Activated CD8-positive, alpha-beta T cell treated with anti-CD3 and anti-CD28 coated beads, Interleukin-2, amount 10 ng/mL, durations not matched to agents 7 days and 5 days (primary cell): ENCODE measurements around the gene CMTM4. TPM values are rescaled to one million over a fixed set of nuclear protein-coding genes. Genes with fewer than 3 reads are reported as not detected.

Source experiments
- ATAC-seq: fragments of 150-1000 bp; cut with Tn5 transposase; one replicate; pipeline ENCODE4 v1.10.0; 2021; ENCODE audit warnings: moderate library complexity
- CTCF ChIA-PET: fragments of 350-600 bp; sonication (Branson Sonifier 250); formaldehyde crosslinking; loops from one replicate; lab custom pipeline; 2021; ENCODE audit warnings: antibody characterized with exemption; lab: Charles Lee
- POLR2A ChIA-PET: fragments of 350-600 bp; sonication (Branson Sonifier 250); formaldehyde crosslinking; loops from one replicate; lab custom pipeline; 2021; ENCODE audit warnings: antibody characterized with exemption; lab: Charles Lee
- DNase-seq: peaks from one replicate; pipeline ENCODE4 v3.0.0-alpha.2; 2020
- H3K27ac Mint-ChIP-seq: one replicate; pipeline ENCODE4 v1.8.0; 2021; ENCODE audit warnings: mild to moderate bottlenecking, mixed read lengths
- H3K27me3 Mint-ChIP-seq: one replicate; pipeline ENCODE4 v1.8.0; 2021; ENCODE audit warnings: low read depth, mixed read lengths
- H3K36me3 Mint-ChIP-seq: one replicate; pipeline ENCODE4 v1.8.0; 2021; ENCODE audit warnings: low read depth, mixed read lengths
- H3K4me1 Mint-ChIP-seq: one replicate; pipeline ENCODE4 v1.8.0; 2021; ENCODE audit warnings: low read depth, mixed read lengths
- H3K4me3 Mint-ChIP-seq: one replicate; pipeline ENCODE4 v1.8.0; 2021; ENCODE audit warnings: mild to moderate bottlenecking, mixed read lengths
- H3K9me3 Mint-ChIP-seq: one replicate; pipeline ENCODE4 v1.8.0; 2022; ENCODE audit warnings: mixed read lengths; ENCODE audit not compliant: insufficient read depth
- total RNA-seq, 2 experiments: library from RNA; stranded (reverse); gene quantifications; one replicate each; pipeline ENCODE4 v1.2.3, GENCODE V29; 2021

CMTM4 gene
- total RNA-seq, 2 experiments from 2014 or later: 1.2 TPM

- peak overlapping the region; percentile 33 for H3K27ac Mint-ChIP-seq
Observed at GRCh38 chr16:66728117-66728787, 31.7 kb upstream of the CMTM4 start.

GRCh38 chr16:66720766-66721165, 24.2 kb upstream of the CMTM4 start:
- POLR2A ChIA-PET: no interaction called here

More at GRCh38 chr16:66728117-66728787, 31.7 kb upstream of the CMTM4 start:
- ChIA-PET POLR2A (interaction anchor here (0.6 to 1.5 kb wide), 2 partner anchors 23 to 178 kb away, joined by 3 to 4 read pairs; partner anchors contain the start of gene DYNC1LI2), CTCF (interaction anchor here (0.6 to 8.8 kb wide), 23 partner anchors 12 to 323 kb away, joined by 3 to 128 read pairs (median 4); partner anchors contain the start of genes CMTM4, DYNC1LI2 and NAE1)
- peak; percentile 83 for ATAC-seq
- Mint-ChIP-seq H3K27me3 (no peaks in the 10 kb centered on the region), H3K4me1 (peaks cover 24% of the 10 kb centered on the region), H3K9me3 (no peaks in the 10 kb centered on the region), H3K36me3 (peaks cover 70% of the 10 kb centered on the region), H3K4me3 (no peak overlapping the region)
- peak; percentile 44 for DNase-seq

GRCh38 chr16:66719246-66719645, 22.7 kb upstream of the CMTM4 start:
- Mint-ChIP-seq H3K4me1 (no peaks in the 10 kb centered on the region), H3K36me3 (peaks cover 35% of the 10 kb centered on the region), H3K27me3 (no peaks in the 10 kb centered on the region), H3K9me3 (no peaks in the 10 kb centered on the region), H3K4me3 (no peak overlapping the region), H3K27ac (no peak overlapping the region)
- ATAC-seq: no peak
- no peak for DNase-seq
- CTCF ChIA-PET: interaction anchor here (1.3 kb wide), 1 partner anchor 111 kb away, joined by 4 read pairs; the partner anchor contains the start of gene NAE1
- POLR2A ChIA-PET: no interaction called here

More at GRCh38 chr16:66720766-66721165, 24.2 kb upstream of the CMTM4 start:
- Mint-ChIP-seq H3K36me3 (peaks cover 45% of the 10 kb centered on the region), H3K4me3 (no peak overlapping the region), H3K9me3 (no peaks in the 10 kb centered on the region), H3K27ac (no peak overlapping the region), H3K27me3 (no peaks in the 10 kb centered on the region), H3K4me1 (no peaks in the 10 kb centered on the region)
- no peak for ATAC-seq
- DNase-seq: no peak
- CTCF ChIA-PET: no interaction called here

- no peak overlapping the region for H3K27ac Mint-ChIP-seq
- peaks cover 22% of the 10 kb centered on the region for H3K36me3 Mint-ChIP-seq
Observed at GRCh38 chr16:66717776-66718175, 21.2 kb upstream of the CMTM4 start.

GRCh38 chr16:66717112-66717675, 20.7 kb upstream of the CMTM4 start:
- DNase-seq (peak; percentile 43), ATAC-seq (no peak)
- ChIA-PET CTCF (interaction anchor here (1.8 kb wide), 1 partner anchor 151 kb away, joined by 6 read pairs; no protein-coding TSS in a partner anchor), POLR2A (no interaction called here)
- Mint-ChIP-seq H3K4me1 (no peaks in the 10 kb centered on the region), H3K27me3 (peaks cover 4% of the 10 kb centered on the region), H3K36me3 (peaks cover 19% of the 10 kb centered on the region), H3K4me3 (no peak overlapping the region), H3K9me3 (no peaks in the 10 kb centered on the region), H3K27ac (no peak overlapping the region)

More at GRCh38 chr16:66717776-66718175, 21.2 kb upstream of the CMTM4 start:
- ChIA-PET CTCF (interaction anchor here (1.3 kb wide), 1 partner anchor 113 kb away, joined by 4 read pairs; the partner anchor contains the start of gene NAE1), POLR2A (no interaction called here)
- ATAC-seq: no peak
- Mint-ChIP-seq H3K9me3 (no peaks in the 10 kb centered on the region), H3K4me3 (no peak overlapping the region), H3K27me3 (no peaks in the 10 kb centered on the region), H3K4me1 (no peaks in the 10 kb centered on the region)
- no peak for DNase-seq

- ChIA-PET POLR2A (no interaction called here), CTCF (interaction anchor here (1.0 to 1.4 kb wide), 2 partner anchors 13 to 153 kb away, joined by 4 read pairs; no protein-coding TSS in a partner anchor)
- DNase-seq (no peak), ATAC-seq (no peak)
- Mint-ChIP-seq H3K9me3 (no peaks in the 10 kb centered on the region), H3K36me3 (peaks cover 11% of the 10 kb centered on the region), H3K27ac (no peak overlapping the region), H3K4me1 (no peaks in the 10 kb centered on the region), H3K27me3 (peaks cover 4% of the 10 kb centered on the region), H3K4me3 (no peak overlapping the region)
Observed at GRCh38 chr16:66714654-66715307, 18.2 kb upstream of the CMTM4 start.

GRCh38 chr16:66714062-66714461, 17.5 kb upstream of the CMTM4 start:
- no peak for ATAC-seq
- H3K27me3 Mint-ChIP-seq: peaks cover 5% of the 10 kb centered on the region
- H3K36me3 Mint-ChIP-seq: peaks cover 6% of the 10 kb centered on the region
- H3K4me3 Mint-ChIP-seq: no peak overlapping the region
- H3K4me1 Mint-ChIP-seq: no peaks in the 10 kb centered on the region
- DNase-seq: no peak
- no peaks in the 10 kb centered on the region for H3K9me3 Mint-ChIP-seq
- ChIA-PET CTCF (interaction anchor here (1.0 to 2.9 kb wide), 2 partner anchors 14 to 154 kb away, joined by 4 to 11 read pairs; no protein-coding TSS in a partner anchor), POLR2A (no interaction called here)
- no peak overlapping the region for H3K27ac Mint-ChIP-seq

GRCh38 chr16:66713076-66713475, 16.5 kb upstream of the CMTM4 start:
- Mint-ChIP-seq H3K27me3 (peaks cover 11% of the 10 kb centered on the region), H3K4me3 (no peak overlapping the region), H3K36me3 (peaks cover 4% of the 10 kb centered on the region), H3K9me3 (no peaks in the 10 kb centered on the region), H3K4me1 (no peaks in the 10 kb centered on the region), H3K27ac (no peak overlapping the region)
- CTCF ChIA-PET: interaction anchor here (0.7 to 2.9 kb wide), 5 partner anchors 15 to 105 kb away, joined by 3 to 11 read pairs (median 3); no protein-coding TSS in a partner anchor
- ATAC-seq: no peak
- DNase-seq: no peak
- POLR2A ChIA-PET: no interaction called here

- CTCF ChIA-PET: interaction anchor here (1.0 to 2.9 kb wide), 3 partner anchors 15 to 104 kb away, joined by 3 to 11 read pairs (median 4); no protein-coding TSS in a partner anchor
- H3K27me3 Mint-ChIP-seq: peaks cover 14% of the 10 kb centered on the region
- ATAC-seq (no peak), DNase-seq (no peak)
- no peak overlapping the region for H3K27ac Mint-ChIP-seq
- POLR2A ChIA-PET: interaction anchor here (0.6 kb wide), 1 partner anchor 24 kb away, joined by 5 read pairs; no protein-coding TSS in a partner anchor
- no peaks in the 10 kb centered on the region for H3K4me1 Mint-ChIP-seq
- no peak overlapping the region for H3K4me3 Mint-ChIP-seq
- peaks cover 4% of the 10 kb centered on the region for H3K36me3 Mint-ChIP-seq
- no peaks in the 10 kb centered on the region for H3K9me3 Mint-ChIP-seq
Observed at GRCh38 chr16:66712512-66712911, 16.0 kb upstream of the CMTM4 start.

GRCh38 chr16:66711581-66711980, 15.0 kb upstream of the CMTM4 start:
- no peak overlapping the region for H3K4me3 Mint-ChIP-seq
- no peaks in the 10 kb centered on the region for H3K9me3 Mint-ChIP-seq
- peaks cover 17% of the 10 kb centered on the region for H3K27me3 Mint-ChIP-seq
- POLR2A ChIA-PET: no interaction called here
- CTCF ChIA-PET: interaction anchor here (0.6 to 2.9 kb wide), 2 partner anchors 16 to 22 kb away, joined by 3 to 11 read pairs; no protein-coding TSS in a partner anchor
- no peaks in the 10 kb centered on the region for H3K36me3 Mint-ChIP-seq
- no peak overlapping the region for H3K27ac Mint-ChIP-seq
- DNase-seq (no peak), ATAC-seq (no peak)
- no peaks in the 10 kb centered on the region for H3K4me1 Mint-ChIP-seq

GRCh38 chr16:66706506-66706880, 9.9 kb upstream of the CMTM4 start:
- ChIA-PET CTCF (no interaction called here), POLR2A (no interaction called here)
- ATAC-seq (no peak), DNase-seq (no peak)
- H3K27ac Mint-ChIP-seq: no peak overlapping the region
- no peaks in the 10 kb centered on the region for H3K36me3 Mint-ChIP-seq
- peaks cover 25% of the 10 kb centered on the region for H3K27me3 Mint-ChIP-seq
- H3K9me3 Mint-ChIP-seq: no peaks in the 10 kb centered on the region
- no peak overlapping the region for H3K4me3 Mint-ChIP-seq
- no peaks in the 10 kb centered on the region for H3K4me1 Mint-ChIP-seq
